Uterus (tissue), 2 donors: ENCODE results near the gene MAPK11.
"Not testable (repeated sequence)": the region's sequence is repeated elsewhere in the genome, so short reads cannot be mapped to it uniquely, and the experiment has no call there.

Source experiments
- CTCF ChIP-seq, 4 experiments: fragments of 200-600 bp in 2 of 4; fragments of 450-650 bp in 2 of 4; sonication (generic) in 2 of 4; IDR thresholded peaks; one replicate each; pipeline ENCODE4 v1.5.1; 2016 to 2019; ENCODE audit warnings: antibody characterized with exemption in 4 of 4, mild to moderate bottlenecking in 2 of 4, moderate library complexity in 1 of 4
- POLR2A ChIP-seq, 2 donors: fragments of 450-650 bp; IDR thresholded peaks; one replicate each; pipeline ENCODE4 v1.6.1; 2016; ENCODE audit warnings: antibody characterized with exemption in 2 of 2, mild to moderate bottlenecking in 1 of 2, moderate library complexity in 1 of 2

- not testable (repeated sequence) for TF ChIP-seq CTCF, POLR2A (IDR thresholded peaks at IDR 0.05)
Measured at GRCh38 chr22:50273781-50274180, 3.6 kb upstream of the MAPK11 start.
